GM19240 (cell line): ENCODE results near the gene LTBP3.
"Not testable (repeated sequence)": the region's sequence is repeated elsewhere in the genome, so short reads cannot be mapped to it uniquely, and the experiment has no call there.

Experiments
- DNase-seq: peaks from one replicate; pipeline ENCODE4 v3.0.0; 2011; ENCODE audit warnings: low spot score; ENCODE audit not compliant: insufficient read length

The LTBP3 gene

DNA sequence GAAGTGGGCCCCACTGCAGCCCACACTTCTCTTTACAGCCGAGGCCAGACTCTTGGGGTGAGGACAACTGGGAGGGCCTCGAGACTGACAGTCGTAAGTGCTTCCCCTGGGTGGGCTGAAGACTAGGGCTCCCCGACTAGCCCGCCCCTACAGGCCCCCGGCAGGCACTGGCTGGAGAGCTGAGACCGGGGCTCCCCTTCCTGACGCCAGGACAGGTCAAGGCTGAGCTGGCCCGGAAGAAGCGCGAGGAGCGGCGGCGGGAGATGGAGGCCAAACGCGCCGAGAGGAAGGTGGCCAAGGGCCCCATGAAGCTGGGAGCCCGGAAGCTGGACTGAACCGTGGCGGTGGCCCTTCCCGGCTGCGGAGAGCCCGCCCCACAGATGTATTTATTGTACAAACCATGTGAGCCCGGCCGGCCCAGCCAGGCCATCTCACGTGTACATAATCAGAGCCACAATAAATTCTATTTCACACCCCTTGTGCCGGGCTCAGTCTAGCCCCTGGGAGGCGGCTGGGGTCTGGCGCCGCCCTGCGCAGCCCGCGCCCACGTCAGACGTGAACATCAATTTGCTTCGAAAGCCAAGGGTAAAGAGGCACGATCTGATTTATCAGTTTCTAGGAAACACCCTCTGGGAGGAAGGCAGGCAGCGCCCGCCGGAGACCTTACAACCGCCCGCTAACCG is 19.8 kb downstream of the LTBP3 start:
- DNase-seq: no peak

DNA sequence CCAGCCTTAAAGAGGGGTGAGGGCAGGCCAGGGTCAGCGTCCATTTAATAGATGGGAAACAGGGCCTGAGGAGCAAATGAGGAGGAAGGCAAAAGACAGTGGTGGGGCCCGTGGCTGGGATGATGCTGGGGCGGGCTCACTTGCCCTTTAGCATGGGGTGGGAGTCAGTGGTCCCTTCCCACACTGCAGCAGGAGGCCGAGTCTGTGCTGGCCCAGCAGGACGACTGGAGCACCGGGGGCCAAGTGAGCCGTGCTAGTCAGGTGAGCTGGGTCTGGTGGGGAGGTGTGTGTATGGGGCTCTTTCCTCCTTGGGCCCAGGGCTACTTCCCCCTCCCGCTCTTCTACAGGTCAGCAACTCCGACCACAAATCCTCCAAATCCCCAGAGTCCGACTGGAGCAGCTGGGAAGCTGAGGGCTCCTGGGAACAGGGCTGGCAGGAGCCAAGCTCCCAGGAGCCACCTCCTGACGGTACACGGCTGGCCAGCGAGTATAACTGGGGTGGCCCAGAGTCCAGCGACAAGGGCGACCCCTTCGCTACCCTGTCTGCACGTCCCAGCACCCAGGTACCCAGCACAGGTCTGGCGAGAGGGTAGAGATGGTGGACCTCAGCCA is 20.4 kb downstream of the LTBP3 start:
- no peak for DNase-seq

DNA sequence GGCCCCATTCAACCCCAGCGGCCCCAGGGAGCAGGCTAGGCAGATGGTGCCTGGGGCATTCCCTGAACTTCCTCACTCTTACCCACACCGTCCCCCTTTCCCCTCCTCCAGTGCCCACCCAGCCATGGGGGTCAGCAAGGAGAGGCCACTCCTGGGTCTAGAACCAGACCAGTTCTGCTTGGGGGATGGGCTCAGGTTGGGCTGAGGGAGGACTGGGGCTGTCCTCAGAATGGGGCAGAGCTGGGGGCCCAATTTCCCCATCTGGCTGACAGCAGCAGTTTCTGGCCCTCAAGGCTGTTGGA is 20.9 kb downstream of the LTBP3 start:
- DNase-seq: no peak

DNA sequence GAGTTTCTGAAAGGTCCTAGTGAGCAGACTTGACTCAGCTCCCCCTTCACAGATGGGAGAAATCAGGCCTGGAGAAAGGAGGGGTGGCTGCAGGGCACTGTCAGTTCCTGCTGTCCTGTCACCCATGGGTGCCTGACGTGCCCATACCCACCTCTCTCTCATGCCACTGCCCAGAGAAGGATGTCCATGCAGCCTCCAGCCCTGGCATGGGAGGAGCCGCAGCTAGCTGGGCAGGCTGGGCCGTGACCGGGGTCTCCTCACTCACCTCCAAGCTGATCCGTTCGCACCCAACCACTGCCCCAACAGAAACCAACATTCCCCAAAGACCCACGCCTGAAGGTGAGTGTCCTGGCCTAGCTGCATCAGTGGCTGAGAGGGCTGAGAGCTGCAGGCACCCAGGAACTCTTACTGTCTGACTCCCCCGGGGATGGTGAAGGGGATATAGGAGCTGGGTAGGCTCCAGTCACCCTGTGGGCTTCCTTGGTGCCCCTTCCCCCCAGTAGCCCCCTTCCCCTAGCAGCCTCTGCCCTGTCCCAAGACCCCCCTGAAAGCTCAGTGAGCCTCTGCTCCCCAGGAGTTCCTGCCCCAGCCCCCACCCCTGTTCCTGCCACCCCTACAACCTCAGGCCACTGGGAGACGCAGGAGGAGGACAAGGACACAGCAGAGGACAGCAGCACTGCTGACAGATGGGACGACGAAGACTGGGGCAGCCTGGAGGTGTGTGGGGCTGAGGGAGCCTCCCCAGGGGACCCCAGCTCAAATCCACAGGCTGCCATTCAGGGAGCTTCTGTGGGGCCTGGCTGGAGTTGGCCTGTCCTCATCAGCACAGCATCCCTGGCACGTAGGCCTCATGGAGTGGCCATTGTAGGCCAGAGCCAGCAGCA is 21.5 kb downstream of the LTBP3 start:
- no peak for DNase-seq

DNA sequence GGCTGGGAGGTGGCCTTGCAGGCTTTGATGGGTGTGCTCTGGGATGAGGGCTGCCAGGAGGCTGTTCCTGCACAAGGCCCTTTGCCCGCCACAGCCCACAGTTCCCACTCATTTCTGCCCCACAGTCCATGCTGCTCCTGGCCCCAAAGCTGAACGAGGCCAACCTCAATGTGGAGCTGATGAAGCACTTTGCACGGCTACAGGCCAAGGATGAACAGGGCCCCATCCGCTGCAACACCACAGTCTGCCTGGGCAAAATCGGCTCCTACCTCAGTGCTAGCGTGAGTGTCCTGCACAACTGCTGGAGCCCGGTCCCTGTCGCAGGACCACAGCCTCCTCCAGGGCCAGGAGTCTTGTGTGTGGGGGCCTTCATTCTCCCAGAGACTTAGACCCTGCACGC is 23.1 kb downstream of the LTBP3 start:
- no peak for DNase-seq

DNA sequence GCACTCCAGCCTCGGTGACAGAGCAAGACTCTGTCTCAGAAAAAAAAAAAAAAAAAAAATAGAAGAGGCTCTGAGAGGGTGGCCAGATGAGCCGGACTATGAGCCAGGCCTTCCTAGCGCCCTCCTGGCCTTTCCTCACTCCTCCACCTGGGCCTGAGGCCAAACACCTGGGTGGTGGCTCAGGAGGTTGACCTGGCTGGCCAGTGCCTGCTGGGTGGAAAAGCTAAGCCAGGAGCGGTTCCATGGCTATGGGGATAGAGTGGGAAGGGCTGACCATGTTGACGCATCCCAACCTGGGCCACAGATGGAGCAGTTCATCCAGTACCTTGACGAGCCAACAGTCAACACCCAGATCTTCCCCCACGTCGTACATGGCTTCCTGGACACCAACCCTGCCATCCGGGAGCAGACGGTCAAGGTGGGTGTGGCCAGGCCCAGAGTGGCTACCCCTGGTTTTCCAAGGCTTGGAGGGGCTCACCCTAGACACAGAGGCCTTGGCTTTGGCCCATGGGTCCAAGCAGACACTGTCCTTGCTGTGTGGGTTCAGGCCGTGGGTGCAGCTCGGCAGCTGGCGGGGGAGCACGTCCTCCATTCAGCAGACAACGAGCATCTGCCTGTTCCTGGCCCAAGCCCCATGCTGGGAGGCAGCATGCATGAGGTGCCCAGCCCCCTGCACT is 25.6 kb downstream of the LTBP3 start:
- DNase-seq: no peak

DNA sequence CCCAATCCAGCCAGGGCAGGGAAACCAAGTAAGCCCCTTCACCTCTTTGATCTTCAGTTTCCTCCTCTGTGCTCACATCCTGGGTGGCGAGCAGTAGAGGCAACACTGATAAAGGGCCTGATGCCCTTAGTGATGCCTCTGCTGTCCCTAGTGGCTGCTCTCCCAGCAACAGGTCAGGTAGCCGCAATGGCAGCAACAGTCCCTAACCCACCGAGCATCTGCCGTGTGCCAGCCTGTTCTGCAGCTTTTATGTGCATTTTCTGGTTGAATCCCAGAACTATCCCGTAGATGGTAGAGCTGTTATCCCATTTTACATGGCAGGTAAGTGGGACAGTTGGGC is 28.0 kb downstream of the LTBP3 start:
- DNase-seq: no peak

DNA sequence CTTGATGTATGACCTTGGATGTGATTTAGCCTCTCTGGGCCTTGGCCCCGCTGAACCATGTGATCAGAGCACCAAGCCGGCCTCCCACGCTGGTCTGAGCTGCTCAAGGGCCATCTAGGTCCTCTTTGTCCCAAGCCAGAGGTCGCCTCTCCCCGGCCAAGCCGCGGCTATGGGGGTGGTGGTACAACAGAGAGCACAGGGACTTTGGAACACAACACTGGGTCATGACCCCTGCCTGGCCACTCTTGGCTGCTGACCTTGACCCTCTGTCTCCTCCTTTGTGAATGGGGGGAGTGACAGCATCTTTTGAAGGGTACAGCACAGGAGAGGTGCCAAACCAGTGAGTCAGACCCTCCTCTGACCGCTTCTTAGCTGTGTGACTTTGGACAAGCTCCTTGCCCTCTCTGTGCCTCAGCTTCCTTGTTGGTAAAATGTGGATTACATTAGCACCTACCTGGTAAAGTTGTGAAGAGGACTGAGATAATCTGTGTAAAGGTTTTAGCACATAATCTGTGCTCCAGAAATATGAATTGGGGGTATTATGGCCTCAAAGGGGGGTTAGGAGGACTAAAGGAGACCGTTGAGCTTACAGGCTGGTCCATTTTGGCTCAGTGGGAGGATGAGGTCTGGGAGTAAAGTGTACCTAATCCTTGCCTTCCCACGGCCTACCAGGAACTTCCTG is 28.5 kb downstream of the LTBP3 start:
- no peak for DNase-seq

DNA sequence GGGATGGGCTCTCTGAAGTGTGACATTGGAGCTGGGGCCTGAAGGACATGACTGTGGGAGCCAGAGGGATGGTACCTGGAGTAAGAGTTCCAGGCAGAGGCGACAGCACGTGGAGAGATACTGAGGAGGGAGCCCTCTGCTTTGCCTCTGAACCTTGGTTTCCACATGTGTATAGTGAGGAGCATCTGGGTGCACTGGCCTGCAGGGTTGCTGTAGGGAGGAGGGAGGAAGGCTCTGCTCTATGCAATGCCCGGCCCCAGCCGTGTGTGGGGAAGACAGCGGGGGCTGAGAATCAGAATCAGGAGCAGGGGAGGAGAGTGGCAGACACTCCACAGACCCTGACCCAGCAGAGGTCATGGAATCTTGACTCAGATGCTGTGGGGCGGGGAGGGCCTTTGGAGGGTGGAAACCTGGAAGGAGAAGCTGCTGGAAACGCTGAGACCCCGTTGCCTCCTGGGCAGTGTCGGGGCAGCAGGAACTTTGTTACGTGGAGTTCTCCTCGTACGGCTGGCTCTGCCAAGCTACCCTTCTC is 29.3 kb downstream of the LTBP3 start:
- DNase-seq: no peak

DNA sequence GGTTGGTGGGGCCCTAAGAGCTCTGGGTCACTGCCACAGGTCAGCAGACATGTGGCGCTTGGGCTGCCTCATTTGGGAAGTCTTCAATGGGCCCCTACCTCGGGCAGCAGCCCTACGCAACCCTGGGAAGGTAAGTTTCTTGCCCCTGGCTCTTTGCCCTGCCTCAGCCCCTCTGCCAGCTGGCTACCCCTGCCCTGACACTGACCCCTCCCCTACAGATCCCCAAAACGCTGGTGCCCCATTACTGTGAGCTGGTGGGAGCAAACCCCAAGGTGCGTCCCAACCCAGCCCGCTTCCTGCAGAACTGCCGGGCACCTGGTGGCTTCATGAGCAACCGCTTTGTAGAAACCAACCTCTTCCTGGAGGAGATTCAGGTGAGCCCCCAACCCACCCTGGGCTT is 31.4 kb downstream of the LTBP3 start:
- DNase-seq: no peak

DNA sequence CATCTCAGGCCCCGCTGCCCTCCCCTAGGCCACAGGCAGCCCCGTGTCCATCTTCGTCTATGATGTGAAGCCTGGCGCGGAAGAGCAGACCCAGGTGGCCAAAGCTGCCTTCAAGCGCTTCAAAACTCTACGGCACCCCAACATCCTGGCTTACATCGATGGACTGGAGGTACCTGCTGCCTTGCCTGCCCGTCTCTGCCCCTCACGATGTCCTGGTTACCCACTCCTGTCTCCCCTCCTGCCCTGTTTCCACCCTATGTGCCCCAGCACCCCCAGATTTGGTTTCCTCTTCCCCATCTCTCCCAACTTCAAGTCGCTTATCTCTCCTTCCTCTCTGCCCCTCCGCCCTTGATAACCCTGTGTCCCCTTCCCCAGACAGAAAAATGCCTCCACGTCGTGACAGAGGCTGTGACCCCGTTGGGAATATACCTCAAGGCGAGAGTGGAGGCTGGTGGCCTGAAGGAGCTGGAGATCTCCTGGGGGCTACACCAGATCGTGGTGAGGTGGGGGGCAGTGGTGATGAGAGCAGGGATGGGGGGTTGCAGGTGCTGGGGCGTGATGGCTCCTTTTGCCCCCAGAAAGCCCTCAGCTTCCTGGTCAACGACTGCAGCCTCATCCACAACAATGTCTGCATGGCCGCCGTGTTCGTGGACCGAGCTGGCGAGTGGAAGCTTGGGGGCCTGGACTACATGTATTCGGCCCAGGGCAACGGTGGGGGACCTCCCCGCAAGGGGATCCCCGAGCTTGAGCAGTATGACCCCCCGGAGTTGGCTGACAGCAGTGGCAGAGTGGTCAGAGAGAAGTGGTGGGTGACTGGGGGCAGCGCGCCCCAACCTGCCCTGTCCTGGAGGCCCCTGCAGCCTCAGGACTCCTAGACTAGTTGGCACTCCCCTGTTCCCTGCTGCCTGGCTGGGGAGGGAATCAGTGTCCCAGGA is 32.3 kb downstream of the LTBP3 start:
- DNase-seq: no peak

DNA sequence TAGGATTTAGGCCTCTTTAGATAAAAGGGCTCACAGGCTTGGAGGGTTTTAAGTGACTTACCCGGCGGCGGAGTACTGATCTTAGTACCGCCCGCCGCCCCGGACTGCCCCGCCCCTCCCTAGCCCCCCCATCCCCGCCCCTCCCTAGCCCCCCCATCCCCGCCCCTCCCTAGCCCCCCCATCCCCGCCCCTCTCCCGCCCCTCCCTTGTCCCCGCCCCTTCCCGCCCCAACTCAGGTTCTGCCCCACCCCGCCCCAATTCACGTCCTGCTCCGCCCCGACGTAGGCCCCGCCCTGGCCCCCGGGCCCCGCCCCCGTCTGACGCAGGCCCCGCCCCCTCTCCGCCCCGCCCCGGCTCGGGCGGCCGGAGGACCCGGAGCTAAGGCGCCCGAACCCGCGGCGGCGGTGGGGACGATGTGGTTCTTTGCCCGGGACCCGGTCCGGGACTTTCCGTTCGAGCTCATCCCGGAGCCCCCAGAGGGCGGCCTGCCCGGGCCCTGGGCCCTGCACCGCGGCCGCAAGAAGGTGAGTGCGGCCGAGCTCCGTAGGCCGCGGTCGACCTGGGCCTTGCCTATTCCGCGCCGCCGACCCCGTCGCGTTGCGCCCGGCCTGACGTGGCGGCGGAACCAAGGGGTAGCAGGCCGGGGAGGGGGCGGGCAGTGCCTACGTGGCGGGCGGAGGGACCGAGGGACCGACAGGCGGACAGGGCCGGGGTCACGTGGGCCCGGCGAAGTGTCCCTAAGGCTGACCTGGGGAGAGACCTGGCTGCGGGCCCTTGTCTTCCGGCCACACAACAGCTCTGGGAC is 33.2 kb downstream of the LTBP3 start, which contains the start of gene SCYL1:
SCYL1 (plus strand) TSS at position 343 of the 805 bp plus-strand sequence; CDS start at position 414, 71 bp downstream.
- no peak for DNase-seq

DNA sequence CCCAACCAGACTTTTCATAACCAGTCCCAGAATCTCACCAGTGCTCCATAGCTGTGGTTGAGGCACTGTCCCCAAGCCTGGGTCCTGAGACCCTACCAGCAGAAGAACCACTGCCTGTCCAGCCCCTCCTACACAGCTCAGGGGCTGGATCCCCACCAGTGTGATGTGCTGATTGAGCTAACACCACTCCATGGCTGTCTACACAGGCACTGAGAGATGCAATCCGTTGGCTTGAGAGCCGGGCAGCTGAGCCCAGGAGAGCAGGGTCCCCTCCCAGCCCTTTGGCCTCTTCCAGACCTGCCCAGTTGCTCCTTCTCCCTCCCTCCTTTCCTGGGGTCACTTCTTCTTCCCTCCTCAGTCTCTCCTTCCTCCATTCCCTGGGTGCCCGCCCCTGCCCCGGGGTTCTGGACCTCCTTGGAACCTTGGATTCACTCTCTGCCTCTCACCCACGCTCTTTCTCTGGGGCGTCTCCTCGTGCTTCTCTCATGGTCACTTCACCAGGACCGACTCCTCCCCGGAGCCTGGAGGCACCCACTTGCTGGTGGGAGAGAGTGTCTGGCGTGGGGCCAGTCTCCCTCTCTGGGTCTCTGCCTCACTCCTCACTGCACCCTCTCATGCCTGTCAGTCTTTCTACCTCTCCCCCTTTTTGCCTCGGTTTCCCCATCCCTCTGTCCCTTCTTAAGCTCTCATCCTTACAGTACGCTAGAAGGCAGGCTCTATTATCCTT is 34.0 kb downstream of the LTBP3 start:
- DNase-seq: no peak

DNA sequence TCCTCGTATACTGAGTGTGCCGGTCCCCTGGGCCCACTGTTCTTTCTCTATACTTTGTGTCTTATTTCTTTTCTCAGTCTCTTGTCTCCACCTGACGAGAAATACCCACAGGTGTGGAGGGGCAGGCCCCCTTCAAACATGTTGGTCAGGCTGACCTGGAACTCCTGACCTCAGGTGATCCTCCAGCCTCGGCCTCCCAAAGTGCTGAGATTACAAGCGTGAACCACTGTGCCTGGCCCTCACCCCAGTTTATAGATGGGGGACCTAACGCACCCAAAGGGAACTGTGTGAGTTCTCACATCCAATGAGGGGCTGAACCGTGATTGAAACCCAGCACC is 34.6 kb downstream of the LTBP3 start:
- not testable (repeated sequence) for DNase-seq

DNA sequence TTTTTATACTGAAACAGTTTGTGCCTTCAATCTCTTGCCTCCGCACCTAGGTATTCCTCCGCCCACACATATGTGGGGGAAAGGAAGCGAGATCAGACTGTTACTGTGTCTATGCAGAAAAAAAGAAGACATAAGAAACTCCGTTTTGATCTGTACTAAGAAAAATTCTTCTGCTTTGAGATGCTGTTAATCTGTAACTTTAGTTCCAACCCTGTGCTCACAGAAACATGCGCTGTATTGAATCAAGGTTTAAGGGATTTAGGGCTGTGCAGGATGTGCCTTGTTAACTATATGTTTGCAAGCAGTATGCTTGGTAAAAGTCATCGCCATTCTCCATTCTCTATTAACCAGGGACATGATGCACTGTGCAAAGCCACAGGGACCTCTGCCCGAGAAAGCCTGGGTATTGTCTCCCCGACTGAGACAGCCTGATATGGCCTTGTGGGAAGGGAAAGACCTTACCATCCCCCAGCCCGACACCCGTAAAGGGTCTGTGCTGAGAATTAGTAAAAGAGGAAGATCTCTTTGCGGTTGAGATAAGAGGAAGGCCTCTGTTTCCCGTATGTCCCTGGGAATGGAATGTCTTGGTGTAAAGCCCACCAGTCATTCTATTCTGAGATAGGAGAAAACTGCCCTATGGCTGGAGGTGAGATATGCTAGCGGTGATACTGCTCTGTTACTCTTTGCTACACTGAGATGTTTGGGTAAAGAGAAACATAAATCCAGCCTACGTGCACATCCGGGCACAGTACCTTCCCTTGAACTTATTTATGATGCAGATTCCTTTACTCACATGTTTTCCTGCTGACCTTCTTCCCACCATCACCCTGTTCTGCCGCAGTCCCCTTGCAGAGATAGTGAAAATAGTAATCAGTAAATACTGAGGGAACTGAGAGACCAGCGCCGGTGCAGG is 35.2 kb downstream of the LTBP3 start:
- DNase-seq: not testable (repeated sequence)

DNA sequence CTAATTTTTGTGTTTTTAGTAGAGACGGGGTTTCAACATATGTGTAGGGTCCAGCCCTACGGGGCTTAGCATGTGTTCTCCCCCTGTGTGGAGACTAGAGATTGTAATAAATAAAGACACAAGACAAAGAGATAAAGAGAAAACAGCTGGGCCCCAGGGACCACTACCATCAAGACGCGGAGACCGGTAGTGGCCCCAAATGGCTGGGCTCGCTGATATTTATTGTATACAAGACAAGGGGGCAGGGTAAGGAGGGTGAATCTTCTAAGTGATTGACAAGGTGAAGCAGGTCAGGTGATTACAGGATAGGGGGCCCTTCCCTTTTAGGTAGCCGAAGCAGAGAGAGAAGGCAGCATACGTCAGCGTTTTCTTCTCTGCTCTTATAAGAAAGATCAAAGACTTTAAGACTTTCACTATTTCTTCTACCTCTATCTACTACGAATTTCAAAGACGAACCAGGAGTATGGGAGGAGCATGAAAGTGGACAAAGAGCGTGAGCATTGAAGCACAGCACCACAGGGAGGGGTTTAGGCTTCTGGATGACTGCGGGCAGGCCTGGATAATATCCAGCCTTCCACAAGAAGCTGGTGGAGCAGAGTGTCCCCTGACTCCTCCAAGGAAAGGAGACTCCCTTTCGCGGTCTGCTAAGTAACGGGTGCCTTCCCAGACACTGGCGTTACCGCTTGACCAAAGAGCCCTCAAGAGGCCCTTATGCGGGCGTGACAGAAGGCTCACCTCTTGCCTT is 36.2 kb downstream of the LTBP3 start:
- DNase-seq: not testable (repeated sequence)
